GM12878 (cell line): ENCODE data around the gene WDFY3. TPM values are rescaled to one million over a fixed set of nuclear protein-coding genes. Genes with fewer than 3 reads are reported as not detected.

ENCODE experiments used
- ATAC-seq: fragments of 200-7000 bp; cut with Tn5 transposase; 3 replicates; pipeline ENCODE4 v1.9.1; 2020; ENCODE audit warnings: mild to moderate bottlenecking, moderate library complexity
- BruUV-seq: library from RNA; stranded (reverse); fragments of 400-500 nt; replicated peaks from 2 replicates; lab custom pipeline; 2021; lab: Mats Ljungman, UMichigan
- CTCF ChIA-PET: fragments of 300-600 bp; sonication (Branson Sonifier 250); formaldehyde crosslinking; extraction: SDS; loops from one replicate; lab custom pipeline; 2021; ENCODE audit warnings: inconsistent platforms; lab: Yijun Ruan, JAX
- POLR2A ChIA-PET: fragments of 350-600 bp; formaldehyde crosslinking; extraction: SDS; loops from one replicate; lab custom pipeline; 2021; ENCODE audit warnings: inconsistent platforms; lab: Charles Lee
- RAD21 ChIA-PET: fragments of 300-600 bp; sonication (Branson Sonifier 250); formaldehyde crosslinking; loops from one replicate; lab custom pipeline; 2023; ENCODE audit warnings: antibody characterized with exemption; ENCODE audit not compliant: unreplicated experiment; lab: Charles Lee
- SMC1A ChIA-PET: fragments of 300-600 bp; sonication (Branson Sonifier 250); formaldehyde crosslinking; loops from one replicate; lab custom pipeline; 2023; ENCODE audit not compliant: unreplicated experiment, uncharacterized antibody; lab: Charles Lee
- DNase-seq: peaks from one replicate; pipeline ENCODE4 v3.0.0-alpha.2; 2011; ENCODE audit warnings: low read depth, low spot score
- FAIRE-seq: peaks from 3 replicates; lab custom pipeline; 2011; peaks lifted over from hg19 to GRCh38; lab: Jason Lieb, UNC
- H2AFZ ChIP-seq: 2 replicates; pipeline ENCODE4 v1.6.0; 2011; ENCODE audit warnings: low read depth, low read length, control low read depth; ENCODE audit not compliant: control insufficient read depth
- H3K27ac ChIP-seq: 2 replicates; pipeline ENCODE4 v1.5.1; 2011; ENCODE audit warnings: control low read depth; ENCODE audit not compliant: control insufficient read depth, insufficient read depth
- H3K27me3 ChIP-seq, 2 experiments: replicated peaks in 1 of 2; 2 replicates each; pipeline versions ENCODE4 v1.6.0 to v1.6.1; 2011; ENCODE audit warnings: low read length in 1 of 2; ENCODE audit not compliant: control insufficient read depth in 2 of 2, insufficient read depth in 2 of 2
- H3K36me3 ChIP-seq, 2 experiments: 2 replicates each; pipeline ENCODE4 v1.5.1; 2011; ENCODE audit warnings: low read length in 1 of 2; ENCODE audit not compliant: control insufficient read depth in 2 of 2, insufficient read depth in 2 of 2
- H3K4me1 ChIP-seq: 2 replicates; pipeline ENCODE4 v1.6.1; 2011; ENCODE audit warnings: mild to moderate bottlenecking, low read length, moderate library complexity, mixed read lengths; ENCODE audit not compliant: control insufficient read depth, insufficient read depth
- H3K4me2 ChIP-seq: 2 replicates; pipeline ENCODE4 v1.6.0; 2011; ENCODE audit warnings: control low read depth; ENCODE audit not compliant: control insufficient read depth, insufficient read depth
- H3K4me3 ChIP-seq: fragments of 200-600 bp; sonication (generic); 2 replicates; pipeline ENCODE4 v1.5.1; 2016
- H3K79me2 ChIP-seq: 2 replicates; pipeline ENCODE4 v1.6.0; 2011; ENCODE audit warnings: low read length; ENCODE audit not compliant: control insufficient read depth, insufficient read depth
- H3K9ac ChIP-seq: 2 replicates; pipeline ENCODE4 v1.8.0; 2011; ENCODE audit warnings: low read length, control low read depth, mixed read lengths; ENCODE audit not compliant: control insufficient read depth, insufficient read depth
- H3K9me3 ChIP-seq: replicated peaks from 3 replicates; pipeline ENCODE4 v1.5.1; 2011; ENCODE audit warnings: mild to moderate bottlenecking, low read length; ENCODE audit not compliant: control insufficient read depth, insufficient read depth
- H4K20me1 ChIP-seq: 2 replicates; pipeline ENCODE4 v1.6.0; 2011; ENCODE audit not compliant: control insufficient read depth, insufficient read depth
- CEBPZ ChIP-seq: fragments of 150-350 bp; IDR thresholded peaks from 2 replicates; pipeline ENCODE4 v1.6.1; 2016; ENCODE audit warnings: low read depth, low read length
- ETV6 ChIP-seq, 2 experiments: fragments of 450-650 bp in 1 of 2; IDR thresholded peaks in 1 of 2; conservative IDR thresholded peaks in 1 of 2; 2 replicates each; pipeline ENCODE4 v1.6.1; 2014; ENCODE audit warnings: antibody characterized with exemption in 1 of 2, borderline replicate concordance in 1 of 2, low read depth in 1 of 2, mild to moderate bottlenecking in 1 of 2, moderate library complexity in 1 of 2
- RCOR1 ChIP-seq: conservative IDR thresholded peaks from 2 replicates; pipeline ENCODE4 v1.6.1; 2012; ENCODE audit warnings: low read depth, low read length, improper control_type of control experiment
- STAT3 ChIP-seq: IDR thresholded peaks from 2 replicates; pipeline ENCODE4 v1.6.1; 2011; ENCODE audit warnings: low read depth, low read length, improper control_type of control experiment
- TAF1 ChIP-seq: IDR thresholded peaks from 2 replicates; pipeline ENCODE4 v1.6.1; 2011; ENCODE audit warnings: mild to moderate bottlenecking, low read depth, low read length, borderline replicate concordance
- ZNF274 ChIP-seq: IDR thresholded peaks from one replicate; pipeline ENCODE4 v1.8.0; 2011; ENCODE audit not compliant: insufficient read length, insufficient read depth
- WGBS: methylation state at CpG from one replicate; pipeline ENCODE4 v1.1.6; 2016; ENCODE audit warnings: low lambda C conversion rate; ENCODE audit not compliant: insufficient replicate concordance, insufficient coverage; ENCODE audit errors: missing lambda C conversion rate; 5-methylcytosine and 5-hydroxymethylcytosine counted together
- in situ Hi-C: fragments of 300-500 bp; cut with MboI; formaldehyde crosslinking; loops from 9 replicates; pipeline ENCODE4 v1.14.3; 2018; ENCODE audit warnings: mixed read lengths
- intact Hi-C: fragments of 100-400 bp; cut with micrococcal nuclease; formaldehyde crosslinking; loops from one replicate; pipeline ENCODE4 v1.14.2; 2022; ENCODE audit not compliant: unreplicated experiment
- polyA plus RNA-seq, 11 experiments: library from polyadenylated mRNA; depleted of rRNA in 4 of 11; unstranded in 6 of 11; stranded (reverse) in 5 of 11; fragments of >200 nt; fragmentation: Nextera tagmentation in 4 of 11; fragmentation: Illumina TruSeq in 1 of 11; extraction: Ambion mirVana in 4 of 11; extraction: Trizol in 1 of 11; gene quantifications; 1 replicate in 1 of 11; 2 replicates in 10 of 11; pipeline versions ENCODE4 v1.2.1 to v1.2.3, GENCODE V29; 2011 to 2016; ENCODE audit warnings: inconsistent platforms in 2 of 11, missing spikeins in 2 of 11, low read depth in 1 of 11
- total RNA-seq, 4 experiments: library from RNA; depleted of rRNA in 3 of 4; stranded (reverse); fragments of >200 nt in 3 of 4; fragmentation: Illumina TruSeq in 1 of 4; extraction: Trizol in 1 of 4; gene quantifications; 2 replicates each; pipeline versions ENCODE4 v1.2.1 to v1.2.3, GENCODE V29; 2013 to 2021
- TF ChIP-seq, protein P1 (sequence below): IDR thresholded peaks from 2 replicates; pipeline ENCODE4 v1.6.1; 2012; ENCODE audit warnings: low read depth, low read length, improper control_type of control experiment
- TF ChIP-seq, protein P2 (sequence below), 3 experiments: IDR thresholded peaks in 2 of 3; conservative IDR thresholded peaks in 1 of 3; 2 replicates each; pipeline ENCODE4 v1.5.1; 2011; ENCODE audit warnings: low read depth in 3 of 3, low read length in 3 of 3, mild to moderate bottlenecking in 3 of 3, control low read depth in 2 of 3, moderate library complexity in 2 of 3, inconsistent platforms in 1 of 3, mixed read lengths in 1 of 3; ENCODE audit not compliant: control insufficient read depth in 2 of 3, insufficient read depth in 1 of 3; ENCODE audit errors: extremely low read depth in 1 of 3
- TF ChIP-seq, protein P3 (sequence below): IDR thresholded peaks from 2 replicates; pipeline ENCODE4 v1.6.1; 2012; ENCODE audit warnings: improper control_type of control experiment, low read depth, low read length; ENCODE audit not compliant: insufficient replicate concordance

WDFY3 gene
- total and polyA plus RNA-seq, 10 of the 15 experiments (the other 5 are each of a cell fraction or from before 2014, with no cell fraction given), result 0.01 to 0.23 (median 0.12) TPM; not detected in 2

GRCh38 chr4:84874619-84875018 lies 91.9 kb downstream of the WDFY3 start:
- POLR2A ChIA-PET, result no interaction called here

More at GRCh38 chr4:84874619-84875018, 91.9 kb downstream of the WDFY3 start:
- H3K4me3 ChIP-seq, result no peak overlapping the region
- H3K9me3 ChIP-seq, result no peaks in the 10 kb centered on the region
- TF ChIP-seq, protein P1, sequence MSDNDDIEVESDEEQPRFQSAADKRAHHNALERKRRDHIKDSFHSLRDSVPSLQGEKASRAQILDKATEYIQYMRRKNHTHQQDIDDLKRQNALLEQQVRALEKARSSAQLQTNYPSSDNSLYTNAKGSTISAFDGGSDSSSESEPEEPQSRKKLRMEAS, result no peak
- TF ChIP-seq TAF1 (no peak), CEBPZ (no peak), ZNF274 (no peak), ETV6 (conservative IDR thresholded peaks at IDR 0.05 in 1 of 2, IDR thresholded peaks at IDR 0.05 in 1 of 2; ENCODE audit: borderline replicate concordance in 1 of 2, low read depth in 1 of 2) (no peak), RCOR1 (no peak), STAT3 (no peak)
- TF ChIP-seq, protein P2, sequence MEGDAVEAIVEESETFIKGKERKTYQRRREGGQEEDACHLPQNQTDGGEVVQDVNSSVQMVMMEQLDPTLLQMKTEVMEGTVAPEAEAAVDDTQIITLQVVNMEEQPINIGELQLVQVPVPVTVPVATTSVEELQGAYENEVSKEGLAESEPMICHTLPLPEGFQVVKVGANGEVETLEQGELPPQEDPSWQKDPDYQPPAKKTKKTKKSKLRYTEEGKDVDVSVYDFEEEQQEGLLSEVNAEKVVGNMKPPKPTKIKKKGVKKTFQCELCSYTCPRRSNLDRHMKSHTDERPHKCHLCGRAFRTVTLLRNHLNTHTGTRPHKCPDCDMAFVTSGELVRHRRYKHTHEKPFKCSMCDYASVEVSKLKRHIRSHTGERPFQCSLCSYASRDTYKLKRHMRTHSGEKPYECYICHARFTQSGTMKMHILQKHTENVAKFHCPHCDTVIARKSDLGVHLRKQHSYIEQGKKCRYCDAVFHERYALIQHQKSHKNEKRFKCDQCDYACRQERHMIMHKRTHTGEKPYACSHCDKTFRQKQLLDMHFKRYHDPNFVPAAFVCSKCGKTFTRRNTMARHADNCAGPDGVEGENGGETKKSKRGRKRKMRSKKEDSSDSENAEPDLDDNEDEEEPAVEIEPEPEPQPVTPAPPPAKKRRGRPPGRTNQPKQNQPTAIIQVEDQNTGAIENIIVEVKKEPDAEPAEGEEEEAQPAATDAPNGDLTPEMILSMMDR (IDR thresholded peaks at IDR 0.05 in 2 of 3, conservative IDR thresholded peaks at IDR 0.05 in 1 of 3; ENCODE audit: control insufficient read depth in 2 of 3, extremely low read depth in 1 of 3, insufficient read depth in 1 of 3, low read depth in 3 of 3, low read length in 3 of 3), result no peak
- TF ChIP-seq, protein P3, sequence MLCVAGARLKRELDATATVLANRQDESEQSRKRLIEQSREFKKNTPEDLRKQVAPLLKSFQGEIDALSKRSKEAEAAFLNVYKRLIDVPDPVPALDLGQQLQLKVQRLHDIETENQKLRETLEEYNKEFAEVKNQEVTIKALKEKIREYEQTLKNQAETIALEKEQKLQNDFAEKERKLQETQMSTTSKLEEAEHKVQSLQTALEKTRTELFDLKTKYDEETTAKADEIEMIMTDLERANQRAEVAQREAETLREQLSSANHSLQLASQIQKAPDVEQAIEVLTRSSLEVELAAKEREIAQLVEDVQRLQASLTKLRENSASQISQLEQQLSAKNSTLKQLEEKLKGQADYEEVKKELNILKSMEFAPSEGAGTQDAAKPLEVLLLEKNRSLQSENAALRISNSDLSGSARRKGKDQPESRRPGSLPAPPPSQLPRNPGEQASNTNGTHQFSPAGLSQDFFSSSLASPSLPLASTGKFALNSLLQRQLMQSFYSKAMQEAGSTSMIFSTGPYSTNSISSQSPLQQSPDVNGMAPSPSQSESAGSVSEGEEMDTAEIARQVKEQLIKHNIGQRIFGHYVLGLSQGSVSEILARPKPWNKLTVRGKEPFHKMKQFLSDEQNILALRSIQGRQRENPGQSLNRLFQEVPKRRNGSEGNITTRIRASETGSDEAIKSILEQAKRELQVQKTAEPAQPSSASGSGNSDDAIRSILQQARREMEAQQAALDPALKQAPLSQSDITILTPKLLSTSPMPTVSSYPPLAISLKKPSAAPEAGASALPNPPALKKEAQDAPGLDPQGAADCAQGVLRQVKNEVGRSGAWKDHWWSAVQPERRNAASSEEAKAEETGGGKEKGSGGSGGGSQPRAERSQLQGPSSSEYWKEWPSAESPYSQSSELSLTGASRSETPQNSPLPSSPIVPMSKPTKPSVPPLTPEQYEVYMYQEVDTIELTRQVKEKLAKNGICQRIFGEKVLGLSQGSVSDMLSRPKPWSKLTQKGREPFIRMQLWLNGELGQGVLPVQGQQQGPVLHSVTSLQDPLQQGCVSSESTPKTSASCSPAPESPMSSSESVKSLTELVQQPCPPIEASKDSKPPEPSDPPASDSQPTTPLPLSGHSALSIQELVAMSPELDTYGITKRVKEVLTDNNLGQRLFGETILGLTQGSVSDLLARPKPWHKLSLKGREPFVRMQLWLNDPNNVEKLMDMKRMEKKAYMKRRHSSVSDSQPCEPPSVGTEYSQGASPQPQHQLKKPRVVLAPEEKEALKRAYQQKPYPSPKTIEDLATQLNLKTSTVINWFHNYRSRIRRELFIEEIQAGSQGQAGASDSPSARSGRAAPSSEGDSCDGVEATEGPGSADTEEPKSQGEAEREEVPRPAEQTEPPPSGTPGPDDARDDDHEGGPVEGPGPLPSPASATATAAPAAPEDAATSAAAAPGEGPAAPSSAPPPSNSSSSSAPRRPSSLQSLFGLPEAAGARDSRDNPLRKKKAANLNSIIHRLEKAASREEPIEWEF, result no peak
- TF ChIP-seq, all 136 proteins: peak for 0
- no peak overlapping the region for H3K27ac ChIP-seq
- H3K9ac ChIP-seq, result no peak overlapping the region
- H2AFZ ChIP-seq, result no peak overlapping the region
- no peak overlapping the region for H3K4me2 ChIP-seq
- no TSS peak for BruUV-seq
- in situ Hi-C loops (no loop called here), intact Hi-C loops (no loop called here)
- no peaks in the 10 kb centered on the region for H4K20me1 ChIP-seq
- SMC1A ChIA-PET, result no interaction called here
- no peak for ATAC-seq
- RAD21 ChIA-PET, result no interaction called here
- H3K27me3 ChIP-seq, result no peaks in the 10 kb centered on the region
- WGBS, result 50% methylated on average over 3 of the region's 3 CpGs
- no peaks in the 10 kb centered on the region for H3K4me1 ChIP-seq
- H3K79me2 ChIP-seq, result no peaks in the 10 kb centered on the region
- CTCF ChIA-PET, result no interaction called here
- no peak for DNase-seq
- H3K36me3 ChIP-seq, result no peaks in the 10 kb centered on the region
- FAIRE-seq, result no peak
